ENCODE data around the gene NTS.

NTS gene

DNA sequence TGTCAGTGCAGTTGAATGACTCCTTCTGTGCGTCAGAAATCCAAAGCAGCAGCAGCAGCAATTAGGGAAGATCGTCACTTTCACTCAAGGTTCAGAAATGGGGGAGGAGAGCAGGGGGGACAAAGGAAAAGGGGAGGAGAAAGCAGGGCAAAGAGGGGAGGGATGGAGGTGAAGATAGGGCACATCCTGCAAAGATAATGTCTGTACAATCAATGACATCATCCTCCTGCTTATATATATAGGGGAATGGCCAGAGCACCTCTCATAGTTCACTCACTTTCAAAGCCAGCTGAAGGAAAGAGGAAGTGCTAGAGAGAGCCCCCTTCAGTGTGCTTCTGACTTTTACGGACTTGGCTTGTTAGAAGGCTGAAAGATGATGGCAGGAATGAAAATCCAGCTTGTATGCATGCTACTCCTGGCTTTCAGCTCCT is at the start of gene NTS:
NTS (plus strand) TSS at position 265 of the 431 bp plus-strand sequence; CDS start at position 374, 109 bp downstream.
- no peak for DNase-seq

DNA sequence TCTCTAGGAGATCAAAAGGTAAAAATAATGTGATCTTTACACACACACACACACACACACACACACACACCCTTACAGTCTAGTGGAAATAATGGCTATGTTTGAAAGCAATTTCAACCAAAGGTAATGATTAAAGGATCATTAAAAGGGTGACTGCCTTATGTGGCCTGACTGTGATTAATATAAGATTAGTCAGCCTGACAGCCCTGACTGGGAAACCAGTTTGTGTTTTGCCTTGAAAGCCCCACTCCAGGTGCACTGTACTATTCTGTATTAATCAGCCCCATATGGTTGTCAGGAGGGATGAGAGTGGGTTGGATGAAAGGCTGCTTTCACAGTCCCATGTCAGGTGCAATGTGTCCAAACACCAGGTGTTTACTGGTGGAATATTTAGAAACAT is 48.3 kb upstream of the NTS start:
- no peak for DNase-seq

DNA sequence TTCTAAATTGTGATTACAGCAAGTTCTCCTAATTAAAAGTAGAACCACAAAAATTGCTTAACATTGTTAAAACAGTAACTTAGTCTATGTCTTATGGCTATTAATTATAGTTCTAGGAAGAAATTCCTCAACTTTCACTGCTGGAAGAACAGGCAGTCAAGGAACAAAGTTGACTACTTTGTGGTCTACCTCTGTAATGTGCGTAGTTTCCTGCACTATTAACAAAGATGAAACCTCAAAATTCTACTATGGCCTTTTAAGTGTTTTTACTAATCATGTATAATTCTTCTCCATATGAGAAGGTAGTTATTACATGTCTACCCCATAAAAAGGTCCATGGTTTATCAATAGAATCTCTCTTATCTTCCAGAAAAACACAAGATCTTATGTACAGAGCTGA is 45.5 kb upstream of the NTS start:
- no peak for DNase-seq

DNA sequence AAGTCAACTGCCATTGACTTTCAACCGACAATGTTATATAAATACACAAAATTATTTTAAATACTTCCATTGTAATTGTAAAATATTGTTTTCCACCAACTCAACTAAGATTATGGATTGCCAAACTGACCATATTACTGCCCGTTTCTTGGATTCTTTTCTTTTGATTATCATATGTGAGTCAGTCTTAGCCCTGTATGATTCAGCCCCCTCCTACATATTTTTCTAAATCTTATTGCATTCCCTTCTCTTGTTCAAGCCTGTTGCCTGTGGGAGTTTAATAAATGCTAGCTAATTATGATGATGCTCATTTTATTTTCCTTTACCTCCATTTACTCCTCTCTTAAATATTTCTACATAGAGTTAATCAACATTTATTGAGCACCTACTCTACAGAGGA is 44.7 kb upstream of the NTS start:
- no peak for DNase-seq

- DNase-seq, result no peak
Measured at GRCh38 chr12:85831327-85831990, 42.6 kb upstream of the NTS start.

DNA sequence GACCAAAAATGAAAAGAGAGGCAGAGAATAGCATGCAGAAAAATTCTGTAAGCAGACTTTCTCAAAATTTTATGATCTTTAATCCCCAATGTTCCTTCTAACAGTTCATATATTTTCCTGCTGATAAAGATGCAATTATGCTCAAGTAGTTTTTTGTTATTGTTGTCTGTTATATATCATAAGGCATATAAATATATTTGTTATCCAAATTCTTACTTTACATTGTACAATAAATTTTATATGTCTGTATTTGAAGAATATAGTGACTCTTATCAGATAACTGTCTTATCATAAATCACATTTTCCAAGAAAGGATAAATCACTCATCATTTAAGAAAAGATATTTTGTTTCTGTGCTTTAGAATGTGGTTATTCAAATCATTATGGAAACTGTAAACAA is 40.5 kb upstream of the NTS start:
- DNase-seq, result no peak

DNA sequence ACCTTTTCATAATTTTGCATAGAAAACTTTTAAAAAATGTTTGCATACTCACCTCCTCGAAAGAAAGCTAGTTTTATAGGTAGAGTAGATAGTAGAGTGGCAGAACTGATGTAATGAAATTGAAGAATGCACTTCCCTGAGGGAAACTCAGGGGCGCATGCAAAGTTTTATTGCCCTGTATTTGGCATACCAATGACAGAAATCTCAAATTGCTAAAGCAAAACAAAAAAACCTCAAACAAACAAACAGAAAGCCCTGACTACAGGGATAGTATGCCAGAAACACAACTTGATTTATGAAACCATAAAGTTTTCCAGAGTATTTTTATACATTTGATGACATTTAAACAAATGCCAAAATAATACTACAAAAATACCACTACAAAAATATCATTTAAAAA is 39.7 kb upstream of the NTS start:
- no peak for DNase-seq

GRCh38 chr12:85835426-85836196 is 38.5 kb upstream of the NTS start:
- DNase-seq, result no peak

DNA sequence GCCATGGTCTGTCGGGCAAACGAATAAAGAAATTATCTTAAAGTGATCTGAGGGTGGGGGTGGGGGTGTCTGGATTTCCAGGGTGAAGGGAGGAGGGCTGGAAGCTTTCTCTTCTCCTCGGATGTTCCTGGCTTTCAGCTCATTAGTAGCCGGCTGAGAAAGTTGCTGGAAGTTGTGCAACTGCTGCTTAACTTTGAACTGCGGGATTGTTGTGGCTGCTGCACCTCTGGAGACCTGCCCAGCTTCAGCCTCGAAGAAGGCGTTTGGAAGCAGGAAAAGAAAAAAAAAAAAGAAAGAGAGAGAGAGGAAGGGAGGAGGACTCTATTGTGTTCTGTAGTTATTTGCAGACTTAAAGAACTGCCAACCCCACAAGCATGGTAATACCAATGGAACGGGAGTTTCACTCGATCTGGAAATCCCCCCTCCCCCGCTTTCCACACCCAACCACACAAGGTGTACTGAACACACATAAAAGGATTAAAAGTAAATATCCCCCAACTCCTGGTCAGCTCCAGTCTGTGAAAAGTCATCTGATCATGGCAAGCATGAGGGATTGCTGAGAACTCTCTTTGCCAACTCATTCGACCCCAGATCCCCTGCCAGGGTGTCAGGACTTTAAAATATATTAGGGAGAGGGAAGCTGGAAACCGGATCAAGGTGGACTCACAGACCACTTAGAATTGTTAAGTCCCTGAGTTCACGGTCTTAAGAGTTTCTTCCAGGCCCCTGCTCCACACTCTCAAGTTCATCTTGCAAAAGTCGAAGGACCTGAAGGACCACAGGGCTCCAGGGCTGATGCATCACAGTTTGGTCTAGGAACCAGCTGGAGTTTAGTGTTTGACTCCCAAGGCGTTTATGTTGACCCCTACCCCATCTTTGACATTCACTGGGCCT is 37.7 kb upstream of the NTS start, which contains the start of gene RASSF9:
RASSF9 (minus strand) TSS at position 213 of the 894 bp plus-strand sequence; CDS start at position 5, 208 bp downstream.
- DNase-seq, result no peak

DNA sequence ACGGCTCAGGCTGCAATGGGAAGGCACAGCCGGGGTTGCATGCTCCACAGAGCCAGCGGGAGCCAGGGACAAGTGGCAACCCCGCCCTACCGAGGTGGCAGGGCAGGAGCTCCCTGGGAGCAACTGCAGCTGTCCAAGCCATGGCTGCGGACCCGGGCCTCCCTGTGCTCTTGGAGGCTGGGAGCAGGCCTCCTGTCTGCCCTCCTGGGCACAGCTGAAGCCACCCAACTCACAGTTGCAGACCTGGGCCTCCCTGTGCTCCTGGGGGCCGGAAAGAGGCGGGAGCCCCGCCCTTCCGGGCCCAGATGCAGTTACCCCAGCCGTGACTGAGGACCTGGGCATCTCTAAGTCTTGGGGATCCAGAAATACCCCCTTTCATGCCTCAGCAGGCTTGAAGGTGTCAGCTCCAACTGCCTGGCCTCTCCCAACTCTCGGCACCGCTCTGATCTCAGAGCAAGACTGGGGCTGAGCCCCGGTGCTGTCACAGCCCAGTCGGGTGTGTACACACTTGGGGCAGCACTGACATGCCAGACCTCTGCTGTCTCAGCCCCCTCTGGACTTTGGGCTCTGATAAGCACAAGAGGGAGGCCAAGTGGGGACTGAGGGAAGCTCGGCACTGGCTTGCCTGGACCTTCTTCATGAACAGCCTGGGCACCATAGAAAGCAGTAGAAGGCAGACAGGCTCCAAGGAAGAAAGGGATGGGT is 30.3 kb upstream of the NTS start:
- no peak for DNase-seq

DNA sequence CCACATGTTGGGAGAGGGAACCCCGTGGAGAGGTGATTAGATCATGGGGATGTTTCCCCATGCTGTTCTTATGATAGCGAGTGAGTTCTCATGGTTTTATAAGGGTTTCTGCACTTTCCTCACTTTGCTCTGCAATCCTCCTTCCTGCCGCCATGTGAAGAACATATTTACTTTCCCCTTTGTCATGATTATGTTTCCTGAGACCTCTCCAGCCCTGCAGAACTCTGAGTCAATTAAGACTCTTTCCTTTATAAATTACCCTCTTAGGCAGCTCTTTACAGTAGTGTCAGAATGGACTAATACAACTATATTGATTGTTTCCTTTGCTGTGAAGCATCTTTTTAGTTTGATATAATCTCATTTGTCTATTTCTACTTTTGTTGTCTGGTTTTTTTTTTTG is 24.8 kb upstream of the NTS start:
- no peak for DNase-seq

DNA sequence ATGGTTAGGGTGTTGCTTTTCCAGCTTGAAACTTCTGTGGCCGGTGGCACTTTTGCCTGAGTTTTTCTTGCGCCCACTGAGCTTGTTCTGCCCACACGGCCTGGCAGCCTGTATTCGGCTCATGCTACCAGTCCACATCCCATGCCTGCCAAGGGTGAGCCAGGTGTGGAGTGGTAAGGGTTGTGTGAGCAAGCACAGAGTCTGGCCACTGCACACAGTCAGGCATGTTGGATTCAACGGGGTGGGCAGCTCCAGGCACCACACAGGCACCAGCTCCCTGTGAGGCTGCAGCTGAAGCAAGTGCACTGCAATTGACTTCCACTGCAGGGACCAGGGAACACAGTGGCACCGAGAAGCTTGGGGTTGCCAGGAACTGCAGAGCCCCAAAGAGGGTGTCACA is 18.8 kb upstream of the NTS start:
- DNase-seq, result no peak

- no peak for DNase-seq
Measured at GRCh38 chr12:85856966-85857365, 17.1 kb upstream of the NTS start.

GRCh38 chr12:85865890-85866289 is 8.2 kb upstream of the NTS start:
- DNase-seq, result no peak

GRCh38 chr12:85866986-85867776 is 6.9 kb upstream of the NTS start:
- peak; percentile 63 for DNase-seq

GRCh38 chr12:85872497-85873091 is 1.5 kb upstream of the NTS start:
- peak; percentile 70 for DNase-seq

DNA sequence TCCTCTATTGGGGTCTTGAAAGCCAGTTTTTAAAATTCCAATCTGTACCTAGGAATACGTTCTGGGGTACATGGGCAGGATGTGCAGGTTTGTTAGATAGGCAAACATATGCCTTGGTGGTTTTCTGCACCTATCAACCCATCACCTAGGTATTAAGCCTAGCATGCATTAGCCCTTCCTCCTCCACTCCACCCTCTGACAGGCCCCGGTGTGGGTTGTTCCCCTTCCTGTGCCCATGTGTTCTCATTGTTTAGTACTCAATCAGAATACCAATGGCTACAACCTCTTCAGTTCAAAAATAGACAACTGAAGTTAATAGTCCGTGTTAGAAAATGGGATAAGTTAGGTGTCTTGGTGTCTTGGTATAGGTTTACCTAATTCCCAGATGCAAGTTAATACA is 3.4 kb downstream of the NTS start:
- no peak for DNase-seq

DNA sequence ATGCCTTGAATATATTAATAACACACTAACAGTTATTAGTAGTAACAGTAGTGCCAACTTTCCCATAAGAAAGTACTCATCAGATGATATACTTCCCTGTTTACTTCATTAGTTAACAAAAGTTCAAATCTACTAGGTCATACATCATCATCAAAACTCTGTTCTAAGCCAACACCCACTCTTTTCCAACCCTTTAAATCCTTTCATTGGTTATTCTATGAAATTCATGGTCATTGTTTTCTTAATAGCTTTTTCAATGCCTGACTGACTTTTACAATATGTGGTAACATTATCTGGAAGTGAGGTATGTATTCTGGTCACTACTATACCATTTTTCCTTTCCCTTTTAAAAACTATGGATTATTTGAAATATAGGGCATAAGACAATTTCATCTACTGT is 9.7 kb downstream of the NTS start:
- no peak for DNase-seq

GRCh38 chr12:85894653-85895052 is 20.6 kb downstream of the NTS start:
- DNase-seq, result no peak

- peak; percentile 30 for DNase-seq
Measured at GRCh38 chr12:85920324-85920947, 46.3 kb downstream of the NTS start.

DNA sequence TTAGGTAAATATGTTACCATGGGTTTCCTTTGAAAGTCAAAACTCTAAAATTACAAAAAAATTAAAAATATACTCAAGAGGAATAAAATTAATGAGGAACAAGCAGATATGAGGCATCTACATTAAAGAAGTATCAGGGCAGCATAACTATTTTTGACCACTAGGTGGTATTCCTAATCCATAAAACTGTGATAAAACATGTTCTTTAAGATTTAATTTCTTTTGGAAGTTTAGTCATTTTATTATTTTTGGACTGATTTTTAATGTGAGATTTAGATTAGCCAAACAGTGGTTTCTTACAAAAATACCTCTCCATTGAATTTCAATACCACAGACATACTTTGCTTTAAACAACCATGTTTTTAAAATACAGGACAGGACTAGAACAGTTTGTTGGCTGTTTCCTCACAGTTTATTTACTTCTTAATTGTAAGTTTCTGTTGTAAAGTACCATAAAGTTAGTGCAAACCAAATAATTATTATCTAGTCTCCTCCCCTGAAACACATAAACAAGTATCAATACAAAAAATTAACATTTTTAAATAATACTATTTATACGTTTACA is 49.8 kb downstream of the NTS start:
- DNase-seq, result peak; percentile 9

Measured in inflammatory macrophage treated with lipopolysaccharide for 4 hours (primary cell).